Inflammatory macrophage treated with lipopolysaccharide for 1 hour (primary cell): ENCODE results near the gene LYRM1.
"Not testable (repeated sequence)": the region's sequence is repeated elsewhere in the genome, so short reads cannot be mapped to it uniquely, and the experiment has no call there.

Experiments used
- DNase-seq, 2 donors: peaks; one replicate each; pipeline ENCODE4 v3.0.0-alpha.2; 2020 to 2022

LYRM1 gene

GRCh38 chr16:20938426-20938825 is 37.9 kb downstream of the LYRM1 start:
- peak; percentile 56 to 63 for DNase-seq

DNA sequence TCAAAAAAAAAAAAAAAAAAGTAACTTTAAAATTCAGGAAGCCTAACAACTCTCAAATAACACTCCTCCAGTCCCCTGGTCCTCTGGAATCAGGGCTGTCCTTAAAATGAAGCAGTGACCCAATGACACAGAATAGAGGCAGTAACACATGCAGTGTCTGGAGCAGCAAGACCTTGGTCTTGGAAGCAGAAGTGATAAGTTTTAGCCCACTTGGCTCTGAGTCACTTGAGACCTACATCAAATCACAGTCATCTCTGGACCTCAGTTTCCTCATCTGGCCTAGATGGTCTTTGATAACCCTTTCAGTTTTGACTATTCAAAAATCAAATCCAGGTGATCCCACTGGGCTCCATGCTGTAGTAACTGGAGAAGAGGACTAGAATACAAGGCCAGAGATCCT is 39.0 kb downstream of the LYRM1 start:
- peak; percentile 32 to 63 for DNase-seq

DNA sequence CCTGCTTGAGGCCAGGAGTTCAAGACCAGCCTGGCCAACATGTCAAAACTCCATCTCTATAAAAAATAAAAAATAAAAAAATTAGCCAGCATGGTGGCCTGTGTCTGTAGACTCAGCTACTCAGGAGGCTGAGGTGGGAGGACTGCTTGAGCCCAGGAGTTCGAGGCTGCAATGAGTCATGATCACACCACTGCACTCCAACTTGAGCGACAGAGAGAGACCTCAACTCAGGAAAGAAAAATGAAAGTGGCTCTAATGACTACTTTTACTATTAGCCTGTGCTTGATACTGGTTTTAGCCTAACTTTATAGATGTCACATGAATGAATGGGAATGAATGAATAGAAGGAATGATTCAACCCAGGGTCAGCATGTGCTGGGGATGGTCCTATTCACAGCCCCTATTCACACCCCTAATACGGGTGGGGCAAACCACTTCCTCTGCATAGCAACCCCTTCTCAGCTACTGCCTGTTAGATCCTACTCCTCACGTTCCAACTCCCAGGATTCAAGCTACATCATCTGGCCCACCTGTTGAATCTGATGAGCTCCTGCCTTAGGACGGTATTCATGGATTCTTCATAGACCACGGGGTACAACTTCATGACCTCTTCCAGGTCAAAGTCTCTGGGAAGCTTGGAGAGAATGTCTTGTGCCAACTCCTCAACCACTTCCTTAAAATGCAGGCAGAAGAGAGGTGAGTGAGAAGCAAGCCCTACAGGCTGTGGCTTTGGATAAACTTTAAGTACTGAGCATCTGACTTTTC is 40.5 kb downstream of the LYRM1 start:
- DNase-seq, result peak; percentile 37 to 54

GRCh38 chr16:20941636-20941926 is 41.0 kb downstream of the LYRM1 start:
- DNase-seq, result no peak

GRCh38 chr16:20942256-20942655 is 41.7 kb downstream of the LYRM1 start:
- peak; percentile 25 to 75 for DNase-seq

DNA sequence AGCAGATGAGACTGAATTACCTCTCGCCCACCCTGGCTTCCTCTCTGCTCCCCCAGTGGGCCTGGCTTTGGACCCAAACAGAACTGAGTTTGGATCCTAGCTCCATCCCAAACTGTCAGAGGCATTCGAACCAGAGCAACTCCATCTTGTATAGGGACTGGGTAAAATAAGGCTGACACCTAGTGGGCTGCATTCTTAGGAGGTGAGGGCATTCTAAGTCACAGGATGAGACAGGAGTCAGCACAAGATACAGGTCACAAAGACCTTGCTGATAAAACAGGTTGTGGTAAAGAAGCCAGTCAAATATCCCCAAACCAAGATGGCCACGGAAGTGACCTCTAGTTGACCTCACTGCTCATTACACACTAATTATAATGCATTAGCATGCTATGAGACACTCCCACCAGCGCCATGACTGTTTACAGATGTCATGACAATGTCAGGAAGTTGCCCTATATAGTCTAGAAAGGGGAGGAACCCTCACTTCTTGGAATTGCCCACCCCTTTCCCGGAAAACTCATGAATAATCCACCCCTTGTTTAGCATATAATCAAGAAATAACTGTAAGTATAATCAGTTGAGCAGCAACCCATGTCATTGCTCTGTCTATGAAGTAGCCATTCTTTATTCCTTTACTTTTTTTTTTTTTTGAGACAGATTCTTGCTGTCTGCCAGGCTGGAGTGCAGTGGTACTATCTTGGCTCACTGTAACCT is 44.4 kb downstream of the LYRM1 start:
- DNase-seq, result peak in 1 of 2 donors; percentile 65

GRCh38 chr16:20945575-20945875 is 45.0 kb downstream of the LYRM1 start:
- DNase-seq, result not testable (repeated sequence)

DNA sequence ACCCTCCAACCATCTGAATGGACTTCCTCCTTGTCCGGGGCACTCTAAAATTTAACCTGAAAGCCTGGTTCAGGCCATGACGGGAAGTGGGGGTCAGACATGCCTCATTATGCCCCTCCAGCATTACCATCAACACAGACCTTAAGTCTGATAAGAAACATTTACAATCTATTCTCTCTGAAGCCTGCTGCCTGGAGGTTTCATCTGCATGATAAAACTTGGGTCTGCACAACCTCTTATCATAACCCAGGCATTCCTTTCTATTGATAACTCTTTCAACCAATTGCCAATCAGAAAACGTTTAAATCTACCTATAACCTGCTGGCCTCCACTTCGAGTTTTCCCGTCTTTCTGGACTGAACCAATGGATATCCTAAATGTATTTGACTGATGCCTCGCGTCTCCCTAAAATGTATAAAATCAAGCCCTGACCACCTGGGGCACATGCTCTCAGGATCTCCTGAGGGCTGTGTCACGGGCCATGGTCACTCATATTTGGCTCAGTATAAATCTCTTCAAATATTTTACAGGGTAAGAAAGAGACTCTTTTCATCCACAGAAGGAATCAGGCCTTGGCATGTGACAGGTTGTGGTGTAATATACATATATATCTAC is 45.6 kb downstream of the LYRM1 start:
- DNase-seq, result no peak

DNA sequence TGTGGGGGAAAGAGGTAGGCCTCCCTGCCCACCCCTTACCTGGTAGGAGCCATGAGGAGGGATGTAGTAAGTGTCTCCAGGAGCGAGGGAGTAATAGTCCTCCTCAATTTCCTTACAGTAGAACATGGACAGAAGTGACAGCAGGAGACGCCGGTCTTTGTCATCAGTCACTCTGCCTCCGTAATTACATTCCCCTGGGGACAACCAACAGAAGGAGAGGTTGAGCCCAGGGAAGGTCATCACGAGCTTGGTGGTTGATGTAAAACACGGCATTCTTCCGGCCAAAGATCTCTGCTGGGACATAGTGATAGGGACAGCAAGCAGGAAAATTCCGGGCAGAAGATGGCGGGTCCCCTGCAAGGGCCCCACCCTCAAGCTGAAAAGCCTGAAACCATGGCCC is 47.9 kb downstream of the LYRM1 start:
- DNase-seq, result no peak

- DNase-seq, result no peak
These were observed 49.1 kb downstream of the LYRM1 start for GRCh38 chr16:20949660-20950059.

DNA sequence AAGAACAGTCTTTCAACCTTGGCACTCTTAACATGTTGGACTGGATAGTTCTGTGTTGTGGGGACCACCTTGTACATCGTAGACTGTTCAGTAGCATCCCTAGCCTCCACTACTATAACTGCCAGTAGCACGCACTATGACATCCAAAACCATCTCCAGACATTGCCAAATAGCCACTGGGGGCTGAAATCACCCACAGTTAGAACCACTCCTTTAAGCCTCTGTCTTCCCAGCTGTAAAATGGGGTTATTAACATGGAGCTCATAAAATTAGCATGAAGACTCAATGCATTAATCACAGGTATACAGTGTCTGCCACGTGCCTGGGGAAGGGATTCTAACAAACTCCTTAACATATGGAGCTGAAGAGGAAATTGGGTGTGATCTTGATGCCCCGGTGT is 49.7 kb downstream of the LYRM1 start:
- no peak for DNase-seq

DNA sequence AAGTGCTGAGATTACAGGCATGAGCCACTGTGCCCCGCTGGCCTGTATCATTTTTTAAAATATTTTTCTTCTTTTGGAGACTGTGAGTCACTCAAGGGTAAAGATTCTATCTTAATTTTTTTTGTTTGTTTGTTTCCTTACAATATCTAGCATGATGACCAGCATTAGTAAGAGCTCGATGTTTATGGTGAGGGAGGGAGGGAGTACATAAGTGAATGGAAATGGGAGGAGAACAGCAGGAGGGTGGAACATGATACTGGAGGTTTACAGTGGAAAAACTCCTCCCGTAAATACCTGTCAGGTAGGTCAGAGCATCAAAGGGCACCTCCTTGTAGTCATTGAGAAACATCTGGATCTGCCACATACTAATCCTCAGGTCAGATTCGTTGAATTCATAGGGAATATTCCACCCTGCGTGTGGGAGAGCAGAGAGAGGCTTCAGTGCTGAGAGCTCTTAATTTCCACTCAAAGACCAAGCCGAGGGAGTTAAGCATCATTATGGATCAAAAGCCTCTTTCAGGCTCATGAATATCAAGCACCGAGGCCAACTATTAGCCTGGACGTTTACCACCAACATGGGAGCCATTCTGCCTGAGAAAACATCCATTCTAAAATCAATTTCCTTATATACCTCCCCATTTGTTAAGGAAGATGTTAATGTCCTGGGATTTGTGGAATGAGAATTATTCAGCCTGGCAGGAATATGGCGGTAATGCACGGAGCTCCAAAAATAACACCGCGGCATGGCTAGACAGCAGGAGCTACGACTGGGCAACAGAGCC is 51.8 kb downstream of the LYRM1 start:
- DNase-seq, result no peak

DNA sequence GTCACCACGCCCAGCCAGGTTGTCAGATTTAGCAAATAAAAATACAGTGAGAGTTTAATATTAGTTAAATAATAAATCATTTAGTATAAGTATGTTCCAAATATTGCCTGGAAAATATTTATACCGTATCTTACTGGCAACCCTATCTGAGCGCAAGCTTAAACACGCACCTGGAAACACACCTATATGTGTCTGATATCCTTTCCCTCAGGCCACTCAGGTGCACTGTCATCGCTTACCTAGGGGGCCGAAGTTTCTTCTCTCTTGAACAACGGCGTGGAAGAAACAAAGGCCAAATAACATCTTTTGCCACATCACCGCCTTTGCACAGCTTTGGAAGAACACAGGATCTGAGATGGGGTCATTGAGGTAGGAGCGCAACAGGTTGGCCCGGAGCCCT is 54.0 kb downstream of the LYRM1 start:
- DNase-seq, result no peak

DNA sequence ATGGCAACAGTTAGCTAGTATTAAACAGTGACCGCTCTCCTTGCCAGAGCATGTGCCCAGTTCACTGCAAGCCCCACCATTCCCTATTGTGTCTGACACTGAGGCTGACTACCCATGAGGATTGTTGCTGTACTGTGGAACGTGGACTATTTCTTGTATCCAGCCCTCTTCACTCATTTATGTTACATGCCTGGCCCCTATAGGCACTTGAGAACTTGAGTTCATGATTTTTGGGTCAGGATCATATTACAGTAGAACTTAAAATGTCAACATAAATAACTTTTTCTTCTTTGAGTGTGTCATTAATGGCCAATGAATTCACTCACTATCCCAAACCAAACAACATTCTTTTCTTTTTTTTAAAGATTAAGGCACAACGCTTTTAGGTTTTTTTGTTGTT is 55.7 kb downstream of the LYRM1 start:
- DNase-seq, result no peak

- DNase-seq, result no peak
These were observed 56.6 kb downstream of the LYRM1 start for GRCh38 chr16:20957153-20957552.

DNA sequence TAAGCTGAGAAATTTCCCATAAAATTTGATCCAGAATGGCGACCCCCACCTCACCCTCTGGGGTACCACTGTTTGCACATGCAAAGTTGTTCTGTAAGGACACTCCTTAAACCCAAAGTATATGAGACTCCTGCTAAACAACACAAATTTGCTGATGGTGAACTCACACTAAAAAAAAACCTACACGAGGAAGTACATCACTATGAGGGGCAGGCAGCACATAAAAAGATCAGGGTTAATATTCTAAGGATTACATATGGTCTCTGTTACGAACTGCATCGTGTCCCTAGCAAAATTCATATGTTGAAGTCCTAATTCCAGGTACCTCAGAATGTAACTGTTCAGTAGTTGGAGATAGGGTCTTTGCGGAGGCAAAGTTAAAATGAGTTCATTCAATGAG is 60.3 kb downstream of the LYRM1 start:
- no peak for DNase-seq

GRCh38 chr16:20968765-20969164 is 68.2 kb downstream of the LYRM1 start:
- DNase-seq, result no peak

DNA sequence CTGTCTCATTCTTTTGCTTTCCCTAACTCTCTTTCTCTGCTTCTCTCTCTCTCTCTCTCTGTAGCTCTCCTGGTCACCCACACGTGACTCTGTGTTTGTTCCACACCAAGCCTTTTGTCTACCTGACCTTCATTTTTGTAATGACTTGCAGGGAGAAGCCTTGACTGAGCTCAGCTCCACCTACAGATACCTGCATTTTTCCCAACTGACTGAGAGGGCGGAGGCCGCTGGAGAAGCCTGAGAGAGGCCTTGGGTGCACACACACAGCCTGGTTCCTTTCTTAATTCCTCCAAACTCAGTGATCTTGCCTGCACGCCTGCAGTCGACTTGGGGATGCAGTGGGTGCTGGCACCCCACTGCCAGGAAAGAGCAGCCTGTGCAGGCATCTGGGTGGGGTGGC is 68.8 kb downstream of the LYRM1 start:
- no peak for DNase-seq

GRCh38 chr16:20971401-20971800 is 70.8 kb downstream of the LYRM1 start:
- DNase-seq, result no peak

- DNase-seq, result not testable (repeated sequence)
These were observed 72.6 kb downstream of the LYRM1 start for GRCh38 chr16:20973201-20973600.
